HEK293 (cell line): Measurements from ENCODE around the gene MAP1S.

ENCODE experiments used
- CTCF ChIA-PET: fragments of 350-600 bp; formaldehyde crosslinking; extraction: SDS; loops from one replicate; lab custom pipeline; 2021; ENCODE audit warnings: antibody characterized with exemption; lab: Yijun Ruan, JAX
- POLR2A ChIA-PET: fragments of 300-600 bp; formaldehyde crosslinking; extraction: SDS; loops from one replicate; lab custom pipeline; 2020; ENCODE audit warnings: antibody characterized with exemption, inconsistent platforms; lab: Yijun Ruan, JAX
- H3K27ac ChIP-seq: fragments of 200-500 bp; sonication (Bioruptor generic); 2 replicates; pipeline ENCODE4 v1.5.1; 2014; ENCODE audit warnings: low read depth, low read length, control low read depth, inconsistent platforms; ENCODE audit errors: extremely low read depth
- H3K36me3 ChIP-seq, 2 experiments: fragments of 200-500 bp in 1 of 2; sonication (Bioruptor generic) in 1 of 2; 1 replicate in 1 of 2; 2 replicates in 1 of 2; pipeline ENCODE4 v1.5.1; 2014 to 2017; ENCODE audit warnings: inconsistent platforms in 2 of 2, low read length in 2 of 2; ENCODE audit not compliant: control insufficient read depth in 2 of 2, insufficient read depth in 1 of 2
- H3K4me1 ChIP-seq: fragments of 200-500 bp; sonication (Bioruptor generic); 2 replicates; pipeline ENCODE4 v1.5.1; 2014; ENCODE audit warnings: mild to moderate bottlenecking, low read length, inconsistent platforms; ENCODE audit not compliant: control insufficient read depth, insufficient read depth
- H3K4me3 ChIP-seq: 2 replicates; pipeline ENCODE4 v1.5.1; 2011; ENCODE audit warnings: low read depth, mild to moderate bottlenecking, control low read depth, low read length, moderate library complexity
- H3K9me3 ChIP-seq: fragments of 200-500 bp; sonication (Bioruptor generic); 2 replicates; pipeline ENCODE4 v1.5.1; 2014; ENCODE audit warnings: low read depth, low read length, inconsistent platforms; ENCODE audit not compliant: control insufficient read depth, insufficient read depth
- BCL11A ChIP-seq: fragments of 450-650 bp; formaldehyde crosslinking; IDR thresholded peaks from 2 replicates; pipeline ENCODE4 v1.5.1; 2016; ENCODE audit warnings: low read depth, missing biosample characterization, missing genetic modification characterization
- EGR2 ChIP-seq: fragments of 450-650 bp; formaldehyde crosslinking; IDR thresholded peaks from 2 replicates; pipeline ENCODE4 v1.5.1; 2016; ENCODE audit warnings: low read depth, missing biosample characterization, missing genetic modification characterization
- GLI4 ChIP-seq: fragments of 450-650 bp; formaldehyde crosslinking; IDR thresholded peaks from 2 replicates; pipeline ENCODE4 v1.5.1; 2016; ENCODE audit warnings: missing biosample characterization, missing genetic modification characterization
- SALL2 ChIP-seq: fragments of 450-650 bp; formaldehyde crosslinking; IDR thresholded peaks from 2 replicates; pipeline ENCODE4 v1.5.0; 2017; ENCODE audit warnings: missing biosample characterization, mild to moderate bottlenecking, missing genetic modification characterization, borderline replicate concordance
- SETDB1 ChIP-seq: IDR thresholded peaks from one replicate; pipeline ENCODE4 v1.6.1; 2017; ENCODE audit warnings: mild to moderate bottlenecking, low read length, moderate library complexity, mixed read lengths; ENCODE audit not compliant: insufficient read length
- ZBTB8A ChIP-seq: fragments of 450-650 bp; formaldehyde crosslinking; IDR thresholded peaks from 2 replicates; pipeline ENCODE4 v1.5.1; 2016; ENCODE audit warnings: missing biosample characterization, missing genetic modification characterization
- ZEB2 ChIP-seq: fragments of 450-650 bp; formaldehyde crosslinking; IDR thresholded peaks from 2 replicates; pipeline ENCODE4 v1.5.1; 2016; ENCODE audit warnings: missing biosample characterization, missing genetic modification characterization
- ZNF112 ChIP-seq: fragments of 450-650 bp; formaldehyde crosslinking; IDR thresholded peaks from 2 replicates; pipeline ENCODE4 v1.5.0; 2017; ENCODE audit warnings: missing biosample characterization, missing genetic modification characterization
- ZNF114 ChIP-seq: fragments of 450-650 bp; formaldehyde crosslinking; IDR thresholded peaks from 2 replicates; pipeline ENCODE4 v1.5.0; 2017; ENCODE audit warnings: missing biosample characterization, missing genetic modification characterization
- ZNF16 ChIP-seq: fragments of 450-650 bp; formaldehyde crosslinking; IDR thresholded peaks from 2 replicates; pipeline ENCODE4 v1.5.1; 2016; ENCODE audit warnings: low read depth, missing biosample characterization, missing genetic modification characterization
- ZNF211 ChIP-seq: fragments of 450-650 bp; formaldehyde crosslinking; IDR thresholded peaks from 2 replicates; pipeline ENCODE4 v1.5.1; 2016; ENCODE audit warnings: low read depth, missing biosample characterization, missing genetic modification characterization
- ZNF239 ChIP-seq: fragments of 450-650 bp; formaldehyde crosslinking; IDR thresholded peaks from 2 replicates; pipeline ENCODE4 v1.5.1; 2016; ENCODE audit warnings: missing biosample characterization, missing genetic modification characterization
- ZNF311 ChIP-seq: fragments of 450-650 bp; formaldehyde crosslinking; IDR thresholded peaks from 2 replicates; pipeline ENCODE4 v1.5.1; 2017; ENCODE audit warnings: missing biosample characterization, missing genetic modification characterization, borderline replicate concordance
- ZNF335 ChIP-seq: fragments of 450-650 bp; formaldehyde crosslinking; conservative IDR thresholded peaks from 2 replicates; pipeline ENCODE4 v1.5.1; 2016; ENCODE audit warnings: missing biosample characterization, missing genetic modification characterization
- ZNF341 ChIP-seq: fragments of 450-650 bp; formaldehyde crosslinking; IDR thresholded peaks from 2 replicates; pipeline ENCODE4; 2016; ENCODE audit warnings: low read depth, missing biosample characterization, missing genetic modification characterization
- ZNF391 ChIP-seq: fragments of 450-650 bp; formaldehyde crosslinking; IDR thresholded peaks from 2 replicates; pipeline ENCODE4 v1.5.1; 2016; ENCODE audit warnings: low read depth, missing biosample characterization, missing genetic modification characterization, borderline replicate concordance
- ZNF394 ChIP-seq: fragments of 450-650 bp; formaldehyde crosslinking; IDR thresholded peaks from 2 replicates; pipeline ENCODE4 v1.5.1; 2016; ENCODE audit warnings: missing biosample characterization, missing genetic modification characterization, mild to moderate bottlenecking, moderate library complexity, borderline replicate concordance
- ZNF571 ChIP-seq: fragments of 450-650 bp; formaldehyde crosslinking; IDR thresholded peaks from 2 replicates; pipeline ENCODE4 v1.5.0; 2017; ENCODE audit warnings: missing biosample characterization, missing genetic modification characterization
- ZNF610 ChIP-seq: fragments of 450-650 bp; formaldehyde crosslinking; IDR thresholded peaks from 2 replicates; pipeline ENCODE4 v1.5.1; 2016; ENCODE audit warnings: missing biosample characterization, missing genetic modification characterization, borderline replicate concordance
- ZNF768 ChIP-seq: fragments of 450-650 bp; formaldehyde crosslinking; IDR thresholded peaks from 2 replicates; pipeline ENCODE4 v1.5.1; 2018; ENCODE audit warnings: missing biosample characterization, mild to moderate bottlenecking, missing genetic modification characterization
- ZNF843 ChIP-seq: fragments of 450-650 bp; formaldehyde crosslinking; IDR thresholded peaks from 2 replicates; pipeline ENCODE4 v1.5.1; 2016; ENCODE audit warnings: missing biosample characterization, missing genetic modification characterization
- TF ChIP-seq, protein P1 (sequence below): fragments of 450-650 bp; formaldehyde crosslinking; IDR thresholded peaks from 2 replicates; pipeline ENCODE4 v1.5.1; 2017; ENCODE audit warnings: missing biosample characterization, missing genetic modification characterization
- TF ChIP-seq, protein P2 (sequence below): fragments of 450-650 bp; formaldehyde crosslinking; IDR thresholded peaks from 2 replicates; pipeline ENCODE4 v1.5.1; 2017; ENCODE audit warnings: missing biosample characterization, missing genetic modification characterization
- TF ChIP-seq, protein P3 (sequence below): fragments of 450-650 bp; formaldehyde crosslinking; IDR thresholded peaks from 2 replicates; pipeline ENCODE4 v1.5.1; 2016; ENCODE audit warnings: missing biosample characterization, missing genetic modification characterization
- TF ChIP-seq, protein P4 (sequence below): fragments of 450-650 bp; formaldehyde crosslinking; IDR thresholded peaks from 2 replicates; pipeline ENCODE4; 2016; ENCODE audit warnings: missing biosample characterization, missing genetic modification characterization
- TF ChIP-seq, protein P5 (sequence below): fragments of 450-650 bp; formaldehyde crosslinking; IDR thresholded peaks from 2 replicates; pipeline ENCODE4 v1.5.1; 2016; ENCODE audit warnings: missing biosample characterization, missing genetic modification characterization

The MAP1S gene

DNA sequence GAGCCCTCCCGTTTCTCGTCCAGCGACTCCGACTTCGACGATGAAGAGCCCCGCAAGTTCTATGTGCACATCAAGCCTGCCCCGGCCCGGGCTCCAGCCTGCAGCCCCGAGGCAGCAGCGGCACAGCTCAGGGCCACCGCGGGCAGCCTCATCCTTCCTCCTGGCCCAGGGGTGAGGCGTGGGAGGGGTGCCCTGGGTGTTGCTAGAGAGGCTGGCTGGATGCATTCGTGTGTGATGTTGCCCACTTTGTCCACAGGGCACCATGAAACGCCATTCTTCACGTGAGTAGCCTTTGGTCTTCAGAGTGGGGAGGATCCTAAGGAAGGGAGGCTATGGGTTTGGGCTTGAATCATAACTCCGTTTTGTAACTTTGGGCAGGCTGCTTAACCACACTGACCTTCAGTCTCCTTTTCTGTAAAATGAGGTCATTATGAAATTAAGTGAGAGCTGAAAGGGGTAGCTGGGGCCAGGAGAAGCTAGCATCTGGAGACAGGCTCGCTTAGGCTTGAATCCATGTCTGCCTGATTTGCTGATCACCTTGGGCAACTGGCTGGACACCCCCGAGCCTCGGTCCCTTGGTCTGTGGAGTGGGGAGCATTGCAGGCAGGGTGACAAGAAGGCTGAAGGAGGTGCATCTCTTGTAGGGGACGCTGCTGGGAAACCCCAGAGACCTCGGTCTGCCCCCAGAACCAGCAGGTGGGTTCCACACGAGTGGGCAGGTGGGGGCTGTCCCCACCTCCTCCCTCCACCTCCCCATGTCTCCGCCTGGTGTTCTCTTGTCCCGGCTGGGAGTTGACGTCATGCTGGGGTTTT, 56.9 kb downstream of the MAP1S start:
- H3K9me3 ChIP-seq = no peaks in the 10 kb centered on the region
- H3K36me3 ChIP-seq = no peaks in the 10 kb centered on the region
- CTCF ChIA-PET = interaction anchor here (0.6 to 3.2 kb wide), 14 partner anchors 9 to 1292 kb away, joined by 3 to 16 read pairs (median 4); no protein-coding TSS in a partner anchor
- no peaks in the 10 kb centered on the region for H3K4me1 ChIP-seq
- POLR2A ChIA-PET = no interaction called here
- no peak overlapping the region for H3K4me3 ChIP-seq
- no peak overlapping the region for H3K27ac ChIP-seq
- TF ChIP-seq ZBTB8A (tag by site-specific recombination) = no peak
- TF ChIP-seq, protein P1, sequence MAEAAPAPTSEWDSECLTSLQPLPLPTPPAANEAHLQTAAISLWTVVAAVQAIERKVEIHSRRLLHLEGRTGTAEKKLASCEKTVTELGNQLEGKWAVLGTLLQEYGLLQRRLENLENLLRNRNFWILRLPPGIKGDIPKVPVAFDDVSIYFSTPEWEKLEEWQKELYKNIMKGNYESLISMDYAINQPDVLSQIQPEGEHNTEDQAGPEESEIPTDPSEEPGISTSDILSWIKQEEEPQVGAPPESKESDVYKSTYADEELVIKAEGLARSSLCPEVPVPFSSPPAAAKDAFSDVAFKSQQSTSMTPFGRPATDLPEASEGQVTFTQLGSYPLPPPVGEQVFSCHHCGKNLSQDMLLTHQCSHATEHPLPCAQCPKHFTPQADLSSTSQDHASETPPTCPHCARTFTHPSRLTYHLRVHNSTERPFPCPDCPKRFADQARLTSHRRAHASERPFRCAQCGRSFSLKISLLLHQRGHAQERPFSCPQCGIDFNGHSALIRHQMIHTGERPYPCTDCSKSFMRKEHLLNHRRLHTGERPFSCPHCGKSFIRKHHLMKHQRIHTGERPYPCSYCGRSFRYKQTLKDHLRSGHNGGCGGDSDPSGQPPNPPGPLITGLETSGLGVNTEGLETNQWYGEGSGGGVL = peak; percentile 45; the same call in 1 of the 2 replicates
- no peak for TF ChIP-seq SALL2 (tag by site-specific recombination)
- 0 out of 2 replicates have a peak, but pooled peaks have one; percentile 15 for TF ChIP-seq ZNF335 (tag by site-specific recombination)
- TF ChIP-seq, protein P2, sequence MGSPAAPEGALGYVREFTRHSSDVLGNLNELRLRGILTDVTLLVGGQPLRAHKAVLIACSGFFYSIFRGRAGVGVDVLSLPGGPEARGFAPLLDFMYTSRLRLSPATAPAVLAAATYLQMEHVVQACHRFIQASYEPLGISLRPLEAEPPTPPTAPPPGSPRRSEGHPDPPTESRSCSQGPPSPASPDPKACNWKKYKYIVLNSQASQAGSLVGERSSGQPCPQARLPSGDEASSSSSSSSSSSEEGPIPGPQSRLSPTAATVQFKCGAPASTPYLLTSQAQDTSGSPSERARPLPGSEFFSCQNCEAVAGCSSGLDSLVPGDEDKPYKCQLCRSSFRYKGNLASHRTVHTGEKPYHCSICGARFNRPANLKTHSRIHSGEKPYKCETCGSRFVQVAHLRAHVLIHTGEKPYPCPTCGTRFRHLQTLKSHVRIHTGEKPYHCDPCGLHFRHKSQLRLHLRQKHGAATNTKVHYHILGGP (tag by site-specific recombination) = no peak
- no peak for TF ChIP-seq ZNF843 (tag by site-specific recombination)
- TF ChIP-seq ZNF571 (tag by site-specific recombination) = no peak
- TF ChIP-seq, protein P3, sequence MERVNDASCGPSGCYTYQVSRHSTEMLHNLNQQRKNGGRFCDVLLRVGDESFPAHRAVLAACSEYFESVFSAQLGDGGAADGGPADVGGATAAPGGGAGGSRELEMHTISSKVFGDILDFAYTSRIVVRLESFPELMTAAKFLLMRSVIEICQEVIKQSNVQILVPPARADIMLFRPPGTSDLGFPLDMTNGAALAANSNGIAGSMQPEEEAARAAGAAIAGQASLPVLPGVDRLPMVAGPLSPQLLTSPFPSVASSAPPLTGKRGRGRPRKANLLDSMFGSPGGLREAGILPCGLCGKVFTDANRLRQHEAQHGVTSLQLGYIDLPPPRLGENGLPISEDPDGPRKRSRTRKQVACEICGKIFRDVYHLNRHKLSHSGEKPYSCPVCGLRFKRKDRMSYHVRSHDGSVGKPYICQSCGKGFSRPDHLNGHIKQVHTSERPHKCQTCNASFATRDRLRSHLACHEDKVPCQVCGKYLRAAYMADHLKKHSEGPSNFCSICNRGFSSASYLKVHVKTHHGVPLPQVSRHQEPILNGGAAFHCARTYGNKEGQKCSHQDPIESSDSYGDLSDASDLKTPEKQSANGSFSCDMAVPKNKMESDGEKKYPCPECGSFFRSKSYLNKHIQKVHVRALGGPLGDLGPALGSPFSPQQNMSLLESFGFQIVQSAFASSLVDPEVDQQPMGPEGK (tag by site-specific recombination) = 0 out of 2 replicates have a peak, but pooled peaks have one; percentile 17
- TF ChIP-seq ZNF768 (tag by site-specific recombination) = no peak
- no peak for TF ChIP-seq ZNF211
- peak; percentile 72 for TF ChIP-seq EGR2 (tag by site-specific recombination)
- TF ChIP-seq, protein P4, sequence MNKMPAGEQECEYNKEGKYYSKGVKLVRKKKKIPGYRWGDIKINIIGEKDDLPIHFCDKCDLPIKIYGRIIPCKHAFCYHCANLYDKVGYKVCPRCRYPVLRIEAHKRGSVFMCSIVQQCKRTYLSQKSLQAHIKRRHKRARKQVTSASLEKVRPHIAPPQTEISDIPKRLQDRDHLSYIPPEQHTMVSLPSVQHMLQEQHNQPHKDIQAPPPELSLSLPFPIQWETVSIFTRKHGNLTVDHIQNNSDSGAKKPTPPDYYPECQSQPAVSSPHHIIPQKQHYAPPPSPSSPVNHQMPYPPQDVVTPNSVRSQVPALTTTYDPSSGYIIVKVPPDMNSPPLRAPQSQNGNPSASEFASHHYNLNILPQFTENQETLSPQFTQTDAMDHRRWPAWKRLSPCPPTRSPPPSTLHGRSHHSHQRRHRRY (tag by site-specific recombination) = no peak
- no peak for TF ChIP-seq ZNF16 (tag by site-specific recombination)
- TF ChIP-seq ZEB2 (tag by site-specific recombination) = no peak
- TF ChIP-seq, protein P5, sequence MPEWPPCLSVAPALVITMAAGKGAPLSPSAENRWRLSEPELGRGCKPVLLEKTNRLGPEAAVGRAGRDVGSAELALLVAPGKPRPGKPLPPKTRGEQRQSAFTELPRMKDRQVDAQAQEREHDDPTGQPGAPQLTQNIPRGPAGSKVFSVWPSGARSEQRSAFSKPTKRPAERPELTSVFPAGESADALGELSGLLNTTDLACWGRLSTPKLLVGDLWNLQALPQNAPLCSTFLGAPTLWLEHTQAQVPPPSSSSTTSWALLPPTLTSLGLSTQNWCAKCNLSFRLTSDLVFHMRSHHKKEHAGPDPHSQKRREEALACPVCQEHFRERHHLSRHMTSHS = no peak
- TF ChIP-seq ZNF341 (tag by site-specific recombination) = peak; percentile 37; the same call in 1 of the 2 replicates
- no peak for TF ChIP-seq ZNF112 (tag by site-specific recombination)
- TF ChIP-seq GLI4 (tag by site-specific recombination) = no peak
- no peak for TF ChIP-seq SETDB1
- no peak for TF ChIP-seq ZNF311 (tag by site-specific recombination)
- no peak for TF ChIP-seq ZNF239 (tag by site-specific recombination)
- TF ChIP-seq ZNF114 (tag by site-specific recombination) = no peak
- TF ChIP-seq ZNF391 (tag by site-specific recombination) = no peak
- TF ChIP-seq BCL11A (tag by site-specific recombination) = no peak
- peak; percentile 65; the same call in 1 of the 2 replicates for TF ChIP-seq ZNF394 (tag by site-specific recombination)
- TF ChIP-seq ZNF610 (tag by site-specific recombination) = no peak
